Stomach (tissue), 19 donors: Measurements from ENCODE around the gene VASH1. TPM values are rescaled to one million over a fixed set of nuclear protein-coding genes. Genes with fewer than 3 reads are reported as not detected.

ENCODE experiments used
- DNase-seq, 2 donors: peaks; one replicate each; pipeline versions ENCODE4 v3.0.0 to v3.0.0-alpha.2; 2013 to 2019
- H3K27ac ChIP-seq, 5 donors: fragments of 200-600 bp in 4 of 5; sonication (generic) in 4 of 5; one replicate each; pipeline ENCODE4 v1.5.1; 2013 to 2019; ENCODE audit warnings: mild to moderate bottlenecking in 1 of 5, moderate library complexity in 1 of 5
- H3K27me3 ChIP-seq, 3 donors: fragments of 200-600 bp; sonication (generic); one replicate each; pipeline ENCODE4 v1.5.1; 2017 to 2019; ENCODE audit warnings: mixed run types in 1 of 3
- H3K36me3 ChIP-seq, 4 donors: fragments of 200-600 bp; sonication (generic); 1 replicate in 3 of 4; 2 replicates in 1 of 4; pipeline ENCODE4 v1.5.1; 2016 to 2019
- H3K4me1 ChIP-seq, 4 donors: fragments of 200-600 bp; sonication (generic); one replicate each; pipeline ENCODE4 v1.5.1; 2016 to 2019
- H3K4me3 ChIP-seq, 4 donors: fragments of 200-600 bp; sonication (generic) in 3 of 4; one replicate each; pipeline ENCODE4 v1.5.1; 2016 to 2019; ENCODE audit warnings: mild to moderate bottlenecking in 1 of 4
- H3K9me3 ChIP-seq, 4 donors: fragments of 200-600 bp; sonication (generic); one replicate each; pipeline ENCODE4 v1.5.1; 2016 to 2019
- EP300 ChIP-seq: sonication (generic); formaldehyde crosslinking; IDR thresholded peaks from one replicate; pipeline ENCODE4 v1.6.1; 2017; ENCODE audit warnings: antibody characterized with exemption
- POLR2A ChIP-seq, 4 donors: fragments of 450-650 bp; IDR thresholded peaks; one replicate each; pipeline ENCODE4 v1.6.1; 2016; ENCODE audit warnings: antibody characterized with exemption in 4 of 4, control low read depth in 2 of 4, mild to moderate bottlenecking in 1 of 4, moderate library complexity in 1 of 4
- POLR2AphosphoS5 ChIP-seq, 3 donors: sonication (generic); formaldehyde crosslinking; IDR thresholded peaks; one replicate each; pipeline ENCODE4 v1.6.1; 2016; ENCODE audit warnings: antibody characterized with exemption in 3 of 3
- WGBS, 5 donors: extraction: QIAGEN DNeasy Blood & Tissue Kit in 3 of 5; methylation state at CpG; one replicate each; pipeline versions ENCODE4 v1.1.5 to v1.1.7; 2013 to 2018; 5-methylcytosine and 5-hydroxymethylcytosine counted together
- intact Hi-C: fragments of 100-400 bp; cut with DNase I; formaldehyde crosslinking; loops from one replicate; pipeline ENCODE4 v1.15.1; 2023; ENCODE audit warnings: low total_unique reads
- long read RNA-seq, 10 donors: transcript quantifications; one replicate each; lab custom pipeline, GENCODE V29; 2026
- polyA plus RNA-seq, 3 donors: library from polyadenylated mRNA; stranded (reverse); fragments of 200-250 nt; gene quantifications; one replicate each; pipeline ENCODE4 v1.2.3, GENCODE V29; 2013
- total RNA-seq, 5 donors: library from RNA; depleted of rRNA; stranded (reverse); fragments of >200 nt; gene quantifications; one replicate each; pipeline versions ENCODE4 v1.1.0 to v1.2.3, GENCODE V29; 2014 to 2016
- TF ChIP-seq, protein P1 (sequence below), 7 experiments: fragments of 450-650 bp in 4 of 7; fragments of 200-600 bp in 3 of 7; sonication (generic) in 3 of 7; IDR thresholded peaks; one replicate each; pipeline ENCODE4 v1.5.1; 2016 to 2019; ENCODE audit warnings: antibody characterized with exemption in 7 of 7, control low read depth in 2 of 7, mild to moderate bottlenecking in 1 of 7
- donor health status: healthy with polysubstance abuse.
- donor health status: Bipolar disorder and iron deficiency.
- donor health status: healthy.

VASH1 gene
- total RNA-seq (10 to 100 TPM in 3 of 5 donors, 1 to 10 TPM in 2; 4.9 to 15.4 (median 10.1) TPM), polyA plus RNA-seq (10 to 100 TPM in 1 of 3 donors, 1 to 10 TPM in 2; 2.7 to 10.5 (median 4.1) TPM)
- long read RNA-seq, donor 1, full-length matches to known transcripts, result 2 of 2 reads
- long read RNA-seq, donor 1, partial matches to known transcripts, result 0 of 2 reads
- long read RNA-seq, donor 1, other reads (novel, unspliced or antisense), result 0 of 2 reads
- long read RNA-seq, donor 2, full-length matches to known transcripts, result 4 of 4 reads
- long read RNA-seq, donor 2, partial matches to known transcripts, result 0 of 4 reads
- long read RNA-seq, donor 2, other reads (novel, unspliced or antisense), result 0 of 4 reads
- long read RNA-seq, donor 3, result 0 reads
- long read RNA-seq, donor 4, result 0 reads
- long read RNA-seq, donor 5, full-length matches to known transcripts, result 2 of 2 reads
- long read RNA-seq, donor 5, partial matches to known transcripts, result 0 of 2 reads
- long read RNA-seq, donor 5, other reads (novel, unspliced or antisense), result 0 of 2 reads
- long read RNA-seq, donor 6, full-length matches to known transcripts, result 4 of 4 reads
- long read RNA-seq, donor 6, partial matches to known transcripts, result 0 of 4 reads
- long read RNA-seq, donor 6, other reads (novel, unspliced or antisense), result 0 of 4 reads
- long read RNA-seq, donor 7, full-length matches to known transcripts, result 3 of 3 reads
- long read RNA-seq, donor 7, partial matches to known transcripts, result 0 of 3 reads
- long read RNA-seq, donor 7, other reads (novel, unspliced or antisense), result 0 of 3 reads
- long read RNA-seq, donor 8, partial matches to known transcripts, result 0 of 1 reads
- long read RNA-seq, donor 8, other reads (novel, unspliced or antisense), result 0 of 1 reads
- long read RNA-seq, donor 9, partial matches to known transcripts, result 9 of 9 reads
- long read RNA-seq, donor 9, other reads (novel, unspliced or antisense), result 0 of 9 reads
- long read RNA-seq, donor 10, full-length matches to known transcripts, result 3 of 3 reads
- long read RNA-seq, donor 10, partial matches to known transcripts, result 0 of 3 reads
- long read RNA-seq, donor 10, other reads (novel, unspliced or antisense), result 0 of 3 reads

- Histone ChIP-seq H3K27ac (peak within 1 kb of the TSS; percentile 54 to 88 (median 71)), H3K4me1 (peaks cover 14 to 44% (median 24%) of the 10 kb centered on the region in 4 donors), H3K27me3 (peaks cover 0 to 31% (median 23%) of the 10 kb centered on the region in 3 donors), H3K9me3 (no peaks in the 10 kb centered on the region), H3K4me3 (peak within 1 kb of the TSS; percentile 67 to 93 (median 80)), H3K36me3 (no peaks in the 10 kb centered on the region)
- TF ChIP-seq, protein P1, sequence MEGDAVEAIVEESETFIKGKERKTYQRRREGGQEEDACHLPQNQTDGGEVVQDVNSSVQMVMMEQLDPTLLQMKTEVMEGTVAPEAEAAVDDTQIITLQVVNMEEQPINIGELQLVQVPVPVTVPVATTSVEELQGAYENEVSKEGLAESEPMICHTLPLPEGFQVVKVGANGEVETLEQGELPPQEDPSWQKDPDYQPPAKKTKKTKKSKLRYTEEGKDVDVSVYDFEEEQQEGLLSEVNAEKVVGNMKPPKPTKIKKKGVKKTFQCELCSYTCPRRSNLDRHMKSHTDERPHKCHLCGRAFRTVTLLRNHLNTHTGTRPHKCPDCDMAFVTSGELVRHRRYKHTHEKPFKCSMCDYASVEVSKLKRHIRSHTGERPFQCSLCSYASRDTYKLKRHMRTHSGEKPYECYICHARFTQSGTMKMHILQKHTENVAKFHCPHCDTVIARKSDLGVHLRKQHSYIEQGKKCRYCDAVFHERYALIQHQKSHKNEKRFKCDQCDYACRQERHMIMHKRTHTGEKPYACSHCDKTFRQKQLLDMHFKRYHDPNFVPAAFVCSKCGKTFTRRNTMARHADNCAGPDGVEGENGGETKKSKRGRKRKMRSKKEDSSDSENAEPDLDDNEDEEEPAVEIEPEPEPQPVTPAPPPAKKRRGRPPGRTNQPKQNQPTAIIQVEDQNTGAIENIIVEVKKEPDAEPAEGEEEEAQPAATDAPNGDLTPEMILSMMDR (IDR thresholded peaks at IDR 0.05), result no peak
- peak in 1 of 3 donors; percentile 35 for TF ChIP-seq POLR2AphosphoS5 (IDR thresholded peaks at IDR 0.05)
- 1 to 2% (median 1%) methylated on average over 27 to 96 of the region's 96 CpGs for WGBS, 5 donors
- intact Hi-C loops, result no loop called here
- DNase-seq, result peak; percentile 58 to 85
Observed at GRCh38 chr14:76761136-76761959, at the start of gene VASH1. Gene VASH1 (plus strand): TSS chr14:76761468. CDS start chr14:76762822, 1,354 bp downstream.

- Histone ChIP-seq H3K27ac (no peak overlapping the region), H3K4me3 (no peak overlapping the region), H3K27me3 (peaks cover 0 to 13% (median 0%) of the 10 kb centered on the region in 3 donors), H3K9me3 (no peaks in the 10 kb centered on the region), H3K4me1 (peaks cover 0 to 18% (median 0%) of the 10 kb centered on the region in 4 donors), H3K36me3 (no peaks in the 10 kb centered on the region)
- no peak for TF ChIP-seq EP300
- TF ChIP-seq, protein P1 (IDR thresholded peaks at IDR 0.05), result no peak
- no peak for TF ChIP-seq POLR2A (IDR thresholded peaks at IDR 0.05)
- no peak for TF ChIP-seq POLR2AphosphoS5 (IDR thresholded peaks at IDR 0.05)
- WGBS, 5 donors, result 78 to 85% (median 79%) methylated on average over 10 of the region's 10 CpGs
- no peak for DNase-seq
- intact Hi-C loops, result no loop called here
Observed at GRCh38 chr14:76713121-76713520, 48.1 kb upstream of the VASH1 start.

DNA sequence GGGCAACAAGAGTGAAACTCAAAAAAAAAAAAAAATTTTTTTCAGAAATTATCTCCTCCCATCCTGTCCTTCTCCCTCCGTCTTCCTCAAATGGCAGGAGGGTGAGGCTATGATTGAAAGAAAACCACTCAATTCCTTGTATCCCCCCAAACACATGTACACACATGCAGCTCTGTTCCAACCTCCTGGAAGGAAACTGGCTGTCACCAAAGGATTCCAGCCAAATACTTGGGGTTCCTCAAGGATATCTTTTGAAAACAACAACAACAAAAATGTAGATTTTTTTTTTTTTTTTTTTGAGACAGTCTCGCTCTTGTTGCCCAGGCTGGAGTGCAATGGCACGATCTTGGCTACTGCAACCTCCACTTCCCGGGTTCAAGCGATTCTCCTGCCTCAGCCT, 46.8 kb upstream of the VASH1 start:
- Histone ChIP-seq H3K27me3 (peaks cover 0 to 13% (median 0%) of the 10 kb centered on the region in 3 donors), H3K4me3 (no peak overlapping the region), H3K36me3 (no peaks in the 10 kb centered on the region), H3K9me3 (no peaks in the 10 kb centered on the region), H3K4me1 (peaks cover 0 to 18% (median 0%) of the 10 kb centered on the region in 4 donors), H3K27ac (no peak overlapping the region)
- WGBS, 5 donors, result 85 to 94% (median 90%) methylated on average over 5 of the region's 5 CpGs
- intact Hi-C loops, result no loop called here
- no peak for DNase-seq
- TF ChIP-seq EP300 (no peak), POLR2AphosphoS5 (IDR thresholded peaks at IDR 0.05) (no peak), POLR2A (IDR thresholded peaks at IDR 0.05) (no peak)
- TF ChIP-seq, protein P1 (IDR thresholded peaks at IDR 0.05), result no peak
